Measurements from ENCODE around the gene INTS6. TPM values are rescaled to one million over a fixed set of nuclear protein-coding genes. Genes with fewer than 3 reads are reported as not detected.

INTS6 gene
- total and polyA plus RNA-seq, 8 donors, result 10.9 to 44.8 (median 27.2) TPM

DNA sequence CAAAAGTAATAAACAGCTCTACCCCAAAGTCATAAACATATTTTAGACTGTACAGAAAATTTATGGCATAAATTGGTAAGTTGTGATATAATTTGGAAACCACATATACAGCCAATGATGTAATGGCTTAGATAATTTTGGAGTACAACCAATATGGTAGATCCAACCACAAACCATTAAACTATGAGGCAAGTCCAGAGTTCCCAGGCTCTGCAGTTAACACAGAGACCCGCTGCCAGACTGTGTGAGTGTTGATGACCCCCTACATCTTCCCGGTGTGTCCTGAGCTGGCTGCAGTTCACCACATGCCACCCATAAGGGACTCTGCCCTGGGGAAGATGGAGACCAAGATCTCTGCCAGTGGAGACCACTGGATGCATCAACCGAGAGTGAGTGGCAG, 123.2 kb downstream of the INTS6 start:
- intact Hi-C loops (cut with DNase I), result no loop called here
- Histone ChIP-seq H3K27ac (no peak overlapping the region), H3K36me3 (no peaks in the 10 kb centered on the region), H3K4me3 (no peak overlapping the region), H3K27me3 (no peaks in the 10 kb centered on the region), H3K4me1 (no peaks in the 10 kb centered on the region), H3K9me3 (no peaks in the 10 kb centered on the region)
- FAIRE-seq (no peak), DNase-seq (no peak), ATAC-seq (no peak)
- TF ChIP-seq, protein P1, sequence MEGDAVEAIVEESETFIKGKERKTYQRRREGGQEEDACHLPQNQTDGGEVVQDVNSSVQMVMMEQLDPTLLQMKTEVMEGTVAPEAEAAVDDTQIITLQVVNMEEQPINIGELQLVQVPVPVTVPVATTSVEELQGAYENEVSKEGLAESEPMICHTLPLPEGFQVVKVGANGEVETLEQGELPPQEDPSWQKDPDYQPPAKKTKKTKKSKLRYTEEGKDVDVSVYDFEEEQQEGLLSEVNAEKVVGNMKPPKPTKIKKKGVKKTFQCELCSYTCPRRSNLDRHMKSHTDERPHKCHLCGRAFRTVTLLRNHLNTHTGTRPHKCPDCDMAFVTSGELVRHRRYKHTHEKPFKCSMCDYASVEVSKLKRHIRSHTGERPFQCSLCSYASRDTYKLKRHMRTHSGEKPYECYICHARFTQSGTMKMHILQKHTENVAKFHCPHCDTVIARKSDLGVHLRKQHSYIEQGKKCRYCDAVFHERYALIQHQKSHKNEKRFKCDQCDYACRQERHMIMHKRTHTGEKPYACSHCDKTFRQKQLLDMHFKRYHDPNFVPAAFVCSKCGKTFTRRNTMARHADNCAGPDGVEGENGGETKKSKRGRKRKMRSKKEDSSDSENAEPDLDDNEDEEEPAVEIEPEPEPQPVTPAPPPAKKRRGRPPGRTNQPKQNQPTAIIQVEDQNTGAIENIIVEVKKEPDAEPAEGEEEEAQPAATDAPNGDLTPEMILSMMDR (IDR thresholded peaks at IDR 0.05), result no peak
- 94 to 95% methylated on average over 3 of the region's 3 CpGs for WGBS, 2 donors

- TF ChIP-seq, protein P1 (IDR thresholded peaks at IDR 0.05), result no peak
Observed at GRCh38 chr13:51328488-51328887, 124.3 kb downstream of the INTS6 start.

GRCh38 chr13:51327961-51328360, 124.9 kb downstream of the INTS6 start:
- 94 to 96% methylated on average over 2 of the region's 2 CpGs for WGBS, 2 donors
- TF ChIP-seq, protein P1 (IDR thresholded peaks at IDR 0.05), result no peak
- DNase-seq (no peak), FAIRE-seq (no peak), ATAC-seq (no peak)
- no peak overlapping the region for H3K27ac ChIP-seq
- no peaks in the 10 kb centered on the region for H3K36me3 ChIP-seq
- intact Hi-C loops (cut with DNase I), result no loop called here
- H3K27me3 ChIP-seq, result no peaks in the 10 kb centered on the region
- peaks cover 0 to 4% (median 0%) of the 10 kb centered on the region in 3 donors for H3K4me1 ChIP-seq
- H3K4me3 ChIP-seq, result no peak overlapping the region
- no peaks in the 10 kb centered on the region for H3K9me3 ChIP-seq

More at GRCh38 chr13:51328488-51328887, 124.3 kb downstream of the INTS6 start:
- Histone ChIP-seq H3K4me1 (peaks cover 0 to 4% (median 0%) of the 10 kb centered on the region in 3 donors), H3K36me3 (no peaks in the 10 kb centered on the region), H3K4me3 (no peak overlapping the region), H3K9me3 (no peaks in the 10 kb centered on the region), H3K27me3 (no peaks in the 10 kb centered on the region), H3K27ac (no peak overlapping the region)
- no peak for ATAC-seq
- 74 to 76% methylated on average over 6 of the region's 6 CpGs for WGBS, 2 donors
- intact Hi-C loops (cut with DNase I), result no loop called here
- DNase-seq, result no peak
- FAIRE-seq, result no peak

DNA sequence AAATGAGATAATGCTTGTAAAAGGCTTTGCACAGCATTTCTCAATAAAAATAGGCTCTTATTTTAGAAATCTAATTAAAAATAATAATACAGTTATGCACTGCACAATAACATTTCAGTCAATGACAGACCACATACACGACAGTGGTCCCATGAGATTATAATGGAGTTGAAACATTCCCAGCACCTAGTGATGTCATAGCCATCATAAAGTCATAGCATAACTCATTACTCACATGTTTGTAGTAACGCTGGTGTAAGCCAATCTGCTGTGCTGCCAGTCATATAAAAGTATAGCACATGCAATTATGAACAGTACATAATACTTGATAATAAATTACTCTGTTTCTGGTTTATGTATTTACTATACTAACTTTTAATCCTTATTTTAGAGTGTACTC, 126.1 kb downstream of the INTS6 start:
- Histone ChIP-seq H3K4me1 (peaks cover 0 to 4% (median 0%) of the 10 kb centered on the region in 3 donors), H3K4me3 (no peak overlapping the region), H3K27ac (no peak overlapping the region), H3K36me3 (no peaks in the 10 kb centered on the region), H3K27me3 (no peaks in the 10 kb centered on the region), H3K9me3 (no peaks in the 10 kb centered on the region)
- intact Hi-C loops (cut with DNase I), result no loop called here
- TF ChIP-seq, protein P1 (IDR thresholded peaks at IDR 0.05), result no peak
- FAIRE-seq (no peak), ATAC-seq (no peak), DNase-seq (no peak)
- 89 to 96% methylated on average over 2 of the region's 2 CpGs for WGBS, 2 donors

DNA sequence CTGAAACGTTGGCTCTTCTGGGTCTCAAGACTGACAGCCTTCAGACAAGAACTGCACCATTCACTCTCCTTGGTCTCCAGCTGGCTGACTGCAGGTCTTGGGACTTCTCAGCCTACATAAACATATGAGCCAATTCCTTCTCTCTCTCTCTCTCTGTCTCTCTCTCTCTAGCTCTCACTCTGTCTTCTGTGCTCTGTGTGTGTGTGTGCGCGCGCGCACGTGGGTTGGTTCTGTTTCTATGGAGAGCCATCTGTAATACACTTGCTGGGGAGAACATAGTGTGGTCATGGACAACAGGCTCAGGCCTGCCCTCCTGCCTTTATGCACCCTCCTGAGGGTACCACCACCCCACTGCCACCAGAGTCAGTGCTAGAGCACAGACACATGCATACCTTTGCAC, 127.0 kb downstream of the INTS6 start:
- intact Hi-C loops (cut with DNase I), result no loop called here
- no peak for DNase-seq
- no peak for FAIRE-seq
- 94 to 98% methylated on average over 6 of the region's 6 CpGs for WGBS, 2 donors
- Histone ChIP-seq H3K27ac (no peak overlapping the region), H3K4me3 (no peak overlapping the region), H3K27me3 (no peaks in the 10 kb centered on the region), H3K36me3 (no peaks in the 10 kb centered on the region), H3K4me1 (peaks cover 0 to 4% (median 0%) of the 10 kb centered on the region in 3 donors), H3K9me3 (no peaks in the 10 kb centered on the region)
- TF ChIP-seq, protein P1 (IDR thresholded peaks at IDR 0.05), result no peak
- ATAC-seq, result no peak

Data from pancreas (tissue), 10 donors.